HG03460 (cell line): Measurements from ENCODE around the gene COL1A1.
A peak's percentile ranks its signal among the peaks of the same experiment; 100 is the strongest.

ENCODE experiments used
- ATAC-seq: cut with Tn5 transposase; IDR thresholded peaks from one replicate; pipeline ENCODE4 v1.9.1; 2021; ENCODE audit not compliant: unreplicated experiment

Gene COL1A1

DNA sequence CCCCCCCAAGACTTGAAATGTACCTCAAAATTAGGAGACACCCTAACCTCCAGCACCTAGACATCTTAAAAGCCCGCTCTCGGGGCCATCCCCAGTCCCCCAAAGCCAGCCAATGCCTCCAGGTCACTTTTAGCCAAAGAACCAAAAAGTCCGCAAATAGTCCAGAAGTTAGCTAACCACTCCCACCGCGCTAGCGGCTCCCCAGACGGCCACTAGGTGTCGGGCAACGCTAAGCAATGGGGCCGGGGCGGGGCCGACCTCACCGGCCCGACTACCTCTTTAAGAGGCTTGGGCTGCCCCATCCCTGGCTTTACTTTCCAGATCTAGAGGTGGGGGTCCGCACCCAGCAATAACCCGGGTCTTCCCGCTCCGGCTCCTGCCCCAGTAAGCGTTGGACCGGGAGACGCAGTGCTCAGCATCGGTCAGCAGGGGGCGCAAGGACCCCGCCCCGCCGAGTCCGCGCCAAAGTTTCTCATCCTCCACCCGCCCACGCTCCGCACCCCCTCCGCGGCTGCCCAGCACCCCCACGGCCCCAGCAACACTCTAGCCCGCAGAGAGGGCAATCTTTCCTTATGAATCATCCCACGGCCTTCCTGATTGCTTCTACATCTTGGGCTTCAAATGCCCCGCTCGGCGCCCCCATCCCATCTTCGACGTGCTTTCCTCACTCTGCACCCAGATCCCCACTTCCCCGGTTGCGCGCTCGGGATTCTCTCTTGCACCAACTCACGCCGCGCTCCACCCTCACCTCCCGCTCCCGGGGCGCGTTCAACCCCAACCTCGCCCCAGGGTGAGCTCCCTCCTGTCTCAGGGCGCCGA, 765 bp downstream of the COL1A1 start:
- peak; percentile 60 for ATAC-seq

DNA sequence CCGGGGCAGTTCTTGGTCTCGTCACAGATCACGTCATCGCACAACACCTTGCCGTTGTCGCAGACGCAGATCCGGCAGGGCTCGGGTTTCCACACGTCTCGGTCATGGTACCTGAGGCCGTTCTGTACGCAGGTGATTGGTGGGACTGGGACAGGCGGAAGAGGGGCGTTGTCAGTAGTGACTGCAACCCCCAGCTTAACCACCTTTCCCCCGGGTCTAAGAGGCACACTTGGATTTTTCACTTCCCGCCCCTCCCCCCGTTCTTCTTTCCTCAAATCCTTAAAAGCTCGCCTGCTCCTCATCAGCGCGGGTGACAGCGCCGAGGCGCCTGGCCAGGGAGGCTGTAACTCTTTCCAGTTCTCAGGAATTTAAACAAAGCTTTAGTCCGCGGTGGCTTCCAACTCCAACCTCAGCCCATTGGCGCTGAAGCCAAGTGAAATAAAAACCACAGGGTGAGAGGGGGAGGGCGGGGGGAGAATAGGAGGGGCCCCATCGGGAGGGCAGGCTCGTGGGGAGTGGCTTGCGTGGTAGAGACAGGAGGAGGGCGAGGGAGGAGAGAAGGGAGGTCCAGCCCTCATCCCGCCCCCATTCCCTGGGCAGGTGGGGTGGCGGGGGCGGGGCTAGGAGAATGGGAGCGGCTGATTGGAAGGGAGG, 1.5 kb downstream of the COL1A1 start:
- ATAC-seq: peak; percentile 18

DNA sequence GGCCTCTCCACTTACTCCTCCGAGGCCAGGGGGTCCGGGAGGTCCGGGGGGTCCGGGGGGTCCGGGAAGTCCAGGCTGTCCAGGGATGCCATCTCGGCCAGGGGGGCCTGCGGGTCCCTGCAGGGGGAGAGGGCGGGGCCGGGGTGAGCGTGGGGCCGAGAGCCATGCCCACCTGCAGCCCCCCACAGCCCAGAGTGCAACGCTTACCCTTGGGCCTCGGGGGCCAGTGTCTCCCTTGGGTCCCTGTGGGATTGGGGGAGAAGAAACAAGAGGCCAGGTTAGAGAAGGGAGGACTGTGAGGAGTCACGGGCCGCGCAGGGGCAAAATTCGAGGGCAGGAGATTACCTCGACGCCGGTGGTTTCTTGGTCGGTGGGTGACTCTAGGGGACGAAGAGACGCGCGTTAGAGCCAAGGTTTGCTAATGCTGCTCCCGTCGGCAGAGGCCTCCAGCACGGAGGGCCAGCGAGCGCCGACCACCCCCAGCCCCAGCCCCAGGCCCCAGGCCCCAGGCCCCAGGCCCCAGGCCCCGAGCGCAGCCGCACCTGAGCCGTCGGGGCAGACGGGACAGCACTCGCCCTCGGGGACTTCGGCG, 2.1 kb downstream of the COL1A1 start:
- no peak for ATAC-seq

DNA sequence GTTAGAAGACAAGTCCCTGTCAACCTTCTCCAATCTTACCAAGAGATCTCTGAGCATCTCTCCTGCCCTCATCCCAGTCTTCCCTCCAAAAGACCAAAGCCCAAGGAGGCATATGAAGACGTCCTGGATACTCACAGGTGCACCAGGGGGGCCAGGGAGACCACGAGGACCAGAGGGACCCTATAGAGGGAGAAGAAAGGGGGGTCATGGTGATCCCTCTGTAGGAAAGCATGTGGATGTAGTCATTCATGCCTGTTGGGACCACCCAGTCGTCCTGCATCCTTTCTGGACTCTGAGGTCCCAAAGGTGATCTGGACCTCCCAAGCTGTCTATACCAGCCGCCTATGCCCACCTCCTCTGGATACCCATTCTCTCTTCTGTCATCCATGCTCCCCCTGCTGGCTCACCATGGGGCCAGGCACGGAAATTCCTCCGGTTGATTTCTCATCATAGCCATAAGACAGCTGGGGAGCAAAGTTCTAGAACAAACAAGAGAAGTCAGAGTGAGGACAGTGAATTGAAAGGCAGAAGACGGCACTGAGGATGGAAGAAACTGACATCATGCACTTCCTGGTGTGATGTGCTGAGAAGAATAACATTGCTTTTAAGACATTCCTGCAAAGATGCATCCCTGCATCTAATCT, 3.3 kb downstream of the COL1A1 start:
- no peak for ATAC-seq

DNA sequence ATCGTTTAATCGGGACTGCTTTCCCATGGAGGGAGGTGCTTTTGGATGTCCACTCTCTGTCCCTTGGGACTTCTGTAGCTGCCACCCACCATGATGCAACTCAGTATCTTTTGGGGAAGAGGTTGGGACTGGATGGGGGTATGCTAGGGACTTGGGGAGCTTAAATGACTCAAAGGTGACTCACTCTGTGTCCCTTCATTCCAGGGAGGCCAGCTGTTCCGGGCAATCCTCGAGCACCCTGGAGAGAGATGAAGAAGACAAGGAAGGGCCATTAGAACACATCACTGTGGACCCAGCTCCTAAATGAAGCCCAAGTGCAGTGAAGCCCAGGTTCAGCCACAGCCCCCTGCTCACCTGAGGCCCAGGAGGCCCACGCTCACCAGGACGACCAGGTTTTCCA, 4.6 kb downstream of the COL1A1 start:
- no peak for ATAC-seq

DNA sequence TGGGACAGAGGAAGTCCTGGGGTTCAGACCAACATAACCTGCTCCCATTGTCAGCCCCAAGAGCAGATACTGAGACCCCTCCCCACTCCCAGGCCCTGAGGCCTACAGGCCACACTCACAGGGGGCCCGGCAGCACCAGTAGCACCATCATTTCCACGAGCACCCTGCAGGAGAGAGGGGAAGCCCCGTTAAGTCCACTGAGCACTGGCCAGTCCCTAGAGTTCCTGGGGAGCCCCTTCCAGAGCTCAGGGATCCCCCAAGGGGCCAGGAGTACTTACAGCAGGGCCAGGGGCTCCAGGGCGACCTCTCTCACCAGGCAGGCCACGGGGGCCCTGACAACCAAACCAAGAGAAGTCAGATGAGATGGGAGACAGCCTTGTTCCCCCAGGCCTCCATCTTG, 5.4 kb downstream of the COL1A1 start:
- ATAC-seq: no peak

DNA sequence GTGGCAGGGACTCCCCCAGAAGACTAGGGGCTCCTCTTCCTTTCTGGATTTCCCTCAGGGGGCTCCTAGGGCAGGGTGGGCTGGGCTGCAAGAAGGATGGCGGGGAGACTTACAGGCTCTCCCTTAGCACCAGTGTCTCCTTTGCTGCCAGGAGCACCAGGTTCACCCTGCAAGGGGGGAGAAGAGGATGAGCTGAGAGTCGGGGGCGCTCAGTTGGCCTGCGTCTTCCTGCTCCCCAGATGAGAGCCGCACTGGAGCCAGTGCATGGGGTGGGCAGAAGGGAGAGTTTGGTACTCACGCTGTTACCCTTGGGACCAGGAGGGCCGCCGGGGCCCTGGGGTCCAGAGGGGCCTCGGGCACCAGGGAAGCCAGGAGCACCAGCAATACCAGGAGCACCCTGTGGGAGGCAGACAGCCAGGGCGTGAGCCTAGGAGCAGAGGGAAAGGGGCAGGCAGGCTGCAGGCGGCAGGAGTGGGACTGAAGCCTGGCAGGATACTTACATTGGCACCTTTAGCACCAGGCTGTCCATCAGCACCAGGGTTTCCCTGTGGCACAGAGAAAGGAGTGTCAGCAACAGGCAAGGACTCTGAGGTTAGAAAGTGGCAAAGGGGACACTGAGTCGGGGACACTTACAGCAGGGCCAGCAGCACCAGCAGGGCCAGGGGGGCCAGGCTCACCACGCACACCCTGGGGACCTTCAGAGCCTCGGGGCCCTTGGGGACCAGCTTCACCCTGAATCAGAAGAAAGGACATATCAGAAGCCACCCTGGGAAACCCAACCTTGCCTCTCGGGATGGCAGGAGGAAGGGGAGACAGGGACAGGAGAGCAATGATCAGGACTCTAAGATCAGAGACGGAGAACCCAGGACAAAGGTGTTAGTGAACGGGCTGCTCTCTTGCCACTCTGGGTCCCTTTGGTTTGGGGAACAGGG, 6.2 kb downstream of the COL1A1 start:
- no peak for ATAC-seq

DNA sequence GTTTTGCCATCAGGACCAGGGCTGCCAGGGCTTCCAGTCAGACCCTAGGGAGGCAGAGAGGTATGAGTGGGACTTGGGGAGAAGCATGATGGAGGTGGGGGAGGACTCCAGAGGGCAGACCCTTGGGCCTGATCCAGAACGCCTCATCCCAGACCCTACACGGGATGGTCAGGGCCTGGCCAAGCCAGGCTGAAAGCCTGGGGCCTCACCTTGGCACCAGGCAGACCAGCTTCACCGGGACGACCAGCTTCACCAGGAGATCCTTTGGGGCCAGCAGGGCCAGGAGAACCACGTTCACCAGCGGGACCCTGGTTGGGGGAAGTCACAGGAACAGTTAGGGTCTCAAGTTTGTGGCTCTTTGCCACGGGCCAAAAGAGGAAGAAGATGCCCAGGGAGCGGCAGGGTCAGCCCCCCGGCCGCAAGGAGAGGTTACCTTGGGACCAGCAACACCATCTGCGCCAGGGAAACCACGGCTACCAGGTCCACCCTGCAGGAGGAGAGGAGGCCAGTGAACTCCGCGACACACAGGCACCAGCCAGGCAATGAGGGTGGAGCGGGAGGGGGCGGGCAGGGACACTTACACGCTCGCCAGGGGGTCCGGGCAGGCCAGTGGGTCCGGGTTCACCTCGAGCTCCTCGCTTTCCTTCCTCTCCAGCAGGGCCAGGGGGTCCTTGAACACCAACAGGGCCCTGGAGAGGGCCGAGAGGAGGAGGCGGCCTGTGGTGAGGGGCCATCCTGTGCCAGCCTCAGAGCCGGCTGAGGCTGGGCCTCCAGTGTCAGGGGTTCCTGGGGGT, 7.1 kb downstream of the COL1A1 start:
- ATAC-seq: no peak

DNA sequence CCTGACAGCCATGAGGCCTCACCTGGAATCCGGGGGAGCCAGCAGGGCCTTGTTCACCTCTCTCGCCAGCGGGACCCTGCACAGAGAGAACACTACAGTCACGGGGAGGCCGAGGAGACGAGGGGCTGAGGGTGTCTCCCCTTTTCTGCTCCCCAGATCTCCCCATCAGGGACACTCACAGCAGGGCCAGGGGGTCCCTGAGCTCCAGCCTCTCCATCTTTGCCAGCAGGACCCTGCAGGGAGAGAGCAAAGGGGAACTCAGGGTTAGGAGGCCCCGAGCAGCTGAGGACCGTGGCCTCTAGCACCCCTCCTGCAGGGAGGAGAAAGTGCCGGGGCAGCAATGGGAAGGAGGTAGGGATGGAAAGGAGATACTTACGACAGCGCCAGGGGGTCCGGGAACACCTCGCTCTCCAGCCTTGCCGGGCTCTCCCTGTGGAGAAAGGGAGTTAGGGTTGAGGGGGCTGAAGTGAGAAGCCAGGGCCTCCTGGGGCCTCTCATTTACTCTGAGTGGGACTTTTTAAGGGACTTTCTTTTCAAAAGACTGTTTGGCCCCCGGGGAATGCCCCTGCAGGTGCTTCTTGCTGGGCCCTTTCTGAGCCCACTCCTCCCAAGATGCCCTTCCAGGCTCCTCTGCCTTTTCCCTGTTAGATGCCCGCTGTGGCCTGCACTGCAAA, 8.7 kb downstream of the COL1A1 start:
- ATAC-seq: no peak

DNA sequence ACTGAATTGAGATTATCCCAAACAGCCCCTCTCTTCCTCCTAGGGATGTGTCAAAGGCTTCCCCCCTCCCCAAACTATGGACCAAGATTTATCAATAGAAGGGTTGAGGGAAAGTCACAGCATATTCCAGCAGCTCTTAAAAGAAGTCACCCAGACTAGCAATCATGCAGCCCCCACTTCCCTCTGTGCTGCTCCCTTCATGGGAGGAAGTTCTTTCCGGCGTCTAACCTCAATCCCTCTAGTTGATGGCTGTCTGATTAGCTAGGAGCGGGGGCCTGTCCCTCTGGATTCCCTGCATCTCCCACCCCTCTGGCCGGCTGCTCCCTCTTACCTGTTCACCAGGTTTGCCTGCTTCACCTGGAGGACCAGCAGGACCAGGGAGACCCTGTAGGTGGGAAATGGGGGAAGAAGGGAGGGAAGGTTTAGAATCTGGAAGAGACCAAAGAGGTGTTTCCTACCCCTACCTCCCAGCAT, 9.2 kb downstream of the COL1A1 start:
- ATAC-seq: no peak

DNA sequence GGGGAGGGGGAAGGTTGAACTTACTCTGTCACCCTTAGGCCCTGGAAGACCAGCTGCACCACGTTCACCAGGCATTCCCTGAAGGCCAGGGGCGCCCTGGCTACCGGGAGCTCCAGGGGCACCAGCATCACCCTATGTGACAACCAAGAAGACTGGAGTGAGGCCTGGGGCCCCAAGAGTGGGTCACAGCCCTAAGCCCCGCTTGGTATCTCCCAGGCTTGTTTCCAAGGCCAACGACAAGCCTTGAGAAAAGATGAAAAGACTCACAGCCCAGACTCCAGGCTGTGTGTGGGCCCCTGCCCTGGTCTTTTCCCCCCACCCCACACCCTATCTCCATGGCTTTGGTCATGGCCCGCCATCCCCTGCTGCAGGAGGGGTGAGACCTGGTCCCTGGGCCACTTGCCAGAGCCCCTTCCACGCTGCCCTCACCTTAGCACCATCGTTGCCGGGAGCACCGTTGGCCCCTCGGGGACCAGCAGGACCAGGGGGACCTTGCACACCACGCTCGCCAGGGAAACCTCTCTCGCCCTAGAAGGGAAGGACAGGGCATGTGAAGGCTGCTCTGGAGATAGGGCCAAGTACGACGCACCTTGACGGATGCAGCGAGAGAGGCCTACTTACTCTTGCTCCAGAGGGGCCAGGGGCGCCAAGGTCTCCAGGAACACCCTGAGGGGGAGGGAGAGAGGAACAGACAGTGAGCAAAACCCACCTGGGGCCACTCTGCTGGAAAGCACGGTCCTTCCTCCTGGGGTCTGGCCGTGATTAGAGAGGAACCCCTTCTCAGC, 9.9 kb downstream of the COL1A1 start:
- ATAC-seq: no peak

DNA sequence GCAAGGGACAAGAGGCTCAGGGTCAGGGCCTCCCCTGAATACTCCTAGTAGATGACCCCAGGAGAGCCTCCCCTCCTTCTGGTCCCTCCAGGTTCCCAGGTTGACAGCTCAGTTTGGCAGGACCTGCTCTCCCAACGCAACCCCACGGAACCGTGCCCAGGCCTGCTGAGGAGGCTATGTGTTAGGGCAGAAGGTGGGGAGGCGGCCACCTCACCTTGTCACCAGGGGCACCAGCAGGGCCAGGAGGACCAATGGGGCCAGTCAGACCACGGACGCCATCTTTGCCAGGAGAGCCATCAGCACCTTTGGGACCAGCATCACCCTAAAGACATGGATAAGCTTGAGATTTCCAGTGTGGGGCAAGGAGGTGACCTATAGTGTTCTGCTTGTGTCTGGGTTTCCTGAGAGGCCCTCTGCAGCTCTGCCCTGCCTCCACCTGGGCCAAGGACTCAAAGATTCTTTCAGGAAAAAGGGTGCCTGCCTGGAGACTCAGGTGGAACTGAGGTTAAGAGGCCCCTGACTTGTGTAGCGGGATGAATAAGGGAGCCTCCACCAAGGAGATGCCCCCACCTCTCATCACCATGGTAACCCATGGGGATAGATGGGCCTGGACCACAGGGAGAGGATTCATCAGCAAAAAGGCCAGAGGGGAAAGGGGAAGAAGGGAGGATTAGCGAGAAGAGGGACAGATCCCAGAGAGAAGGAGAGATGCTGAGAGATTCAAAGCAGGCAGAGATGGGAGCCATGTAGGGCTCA, 10.7 kb downstream of the COL1A1 start:
- ATAC-seq: no peak

DNA sequence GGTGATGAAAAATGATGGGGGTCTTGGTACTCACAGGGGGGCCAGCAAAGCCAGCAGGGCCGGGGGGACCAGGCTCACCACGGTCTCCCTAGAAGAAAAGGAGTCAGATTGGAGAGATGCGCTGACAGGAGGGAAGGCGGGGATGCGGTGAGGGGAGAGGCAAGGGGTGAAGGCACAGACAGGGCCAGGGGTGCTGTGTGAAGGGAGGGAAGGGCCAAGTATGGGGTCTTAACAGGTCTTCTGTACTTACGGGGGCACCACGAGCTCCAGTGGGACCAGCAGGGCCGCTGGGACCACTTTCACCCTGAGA, 11.2 kb downstream of the COL1A1 start:
- no peak for ATAC-seq

DNA sequence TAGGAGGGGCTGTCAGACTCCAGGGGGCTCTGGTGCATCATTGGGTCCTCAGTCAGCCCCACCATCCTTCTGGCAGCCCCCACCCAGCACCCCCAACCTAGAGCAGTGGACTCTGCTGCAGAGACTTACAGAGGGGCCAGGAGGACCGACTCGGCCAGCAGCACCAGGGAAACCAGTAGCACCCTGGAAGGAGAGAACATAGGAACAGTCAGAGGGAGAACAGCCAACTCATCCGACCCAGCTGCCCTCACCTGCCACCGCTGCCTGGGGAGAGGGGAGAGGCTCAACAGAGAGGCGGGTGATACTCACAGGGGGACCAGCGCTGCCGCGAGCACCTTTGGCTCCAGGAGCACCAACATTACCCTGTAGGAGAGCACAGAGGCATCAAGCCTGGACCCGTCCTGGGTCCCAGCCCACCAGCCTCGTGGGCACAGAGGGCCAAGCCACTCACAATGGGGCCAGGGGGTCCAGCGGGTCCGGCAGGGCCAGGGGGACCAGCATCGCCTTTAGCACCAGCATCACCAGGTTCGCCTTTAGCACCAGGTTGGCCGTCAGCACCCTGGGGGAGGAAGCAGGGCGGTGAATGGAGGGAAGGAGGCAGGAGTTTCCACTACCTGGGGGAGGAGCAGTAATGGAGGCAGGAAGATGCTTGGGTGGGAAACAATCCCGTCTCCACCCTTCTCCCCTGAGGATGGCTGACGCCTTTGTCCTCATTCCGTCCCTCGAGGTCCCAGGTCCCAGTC, 11.7 kb downstream of the COL1A1 start:
- no peak for ATAC-seq

DNA sequence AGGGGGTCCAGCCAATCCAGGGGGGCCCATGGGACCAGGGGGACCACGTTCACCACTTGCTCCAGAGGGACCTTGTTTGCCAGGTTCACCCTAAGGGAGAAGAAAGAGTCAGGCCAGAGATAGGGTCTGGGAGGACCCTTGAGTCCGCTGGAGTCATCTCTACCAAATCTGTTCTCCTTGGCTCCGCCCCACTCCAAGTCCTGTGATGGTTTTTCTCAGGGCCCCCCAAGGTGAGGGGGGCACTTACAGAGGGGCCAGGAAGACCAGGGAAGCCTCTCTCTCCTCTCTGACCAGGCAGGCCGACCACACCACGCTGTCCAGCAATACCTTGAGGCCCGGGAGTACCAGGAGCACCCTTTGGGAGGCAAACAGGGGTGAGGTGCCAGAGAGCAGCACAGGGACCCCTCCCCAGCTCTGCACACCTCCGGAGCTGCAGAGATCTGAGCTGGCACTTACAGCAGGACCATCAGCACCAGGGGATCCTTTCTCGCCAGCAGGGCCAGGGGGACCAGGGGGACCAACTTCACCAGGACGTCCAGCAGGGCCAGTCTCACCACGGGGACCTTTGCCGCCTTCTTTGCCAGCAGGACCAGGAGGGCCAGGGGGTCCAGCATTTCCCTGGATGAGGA, 12.4 kb downstream of the COL1A1 start:
- ATAC-seq: no peak

DNA sequence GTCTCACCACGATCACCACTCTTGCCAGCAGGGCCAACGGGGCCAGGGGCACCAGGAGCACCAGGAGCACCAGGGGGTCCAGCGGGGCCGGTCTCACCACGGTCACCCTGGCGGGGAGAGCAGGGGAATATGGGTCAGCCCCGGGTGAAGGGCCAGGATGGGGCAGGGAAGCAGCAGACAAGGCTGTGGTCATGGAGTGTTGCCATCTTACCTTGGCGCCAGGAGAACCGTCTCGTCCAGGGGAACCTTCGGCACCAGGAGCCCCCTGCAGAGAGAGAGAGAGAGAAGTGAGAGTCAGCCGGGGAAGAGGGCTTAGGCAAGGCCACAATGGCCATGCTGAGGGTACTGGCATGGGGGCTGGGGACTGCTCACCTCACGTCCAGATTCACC, 12.9 kb downstream of the COL1A1 start:
- no peak for ATAC-seq
